GM18520 (cell line): ENCODE results near the gene KLF15.

ENCODE experiments used
- ATAC-seq: cut with Tn5 transposase; IDR thresholded peaks from one replicate; pipeline ENCODE4 v1.9.1; 2021; ENCODE audit not compliant: unreplicated experiment

The KLF15 gene

GRCh38 chr3:126357295-126358037 is at the start of gene KLF15:
TSS of gene KLF15 (minus strand) at chr3:126357408. CDS start at chr3:126352922, 4,486 bp downstream.
- ATAC-seq: peak; percentile 70

- ATAC-seq: no peak
Measured at GRCh38 chr3:126406389-126407296, 49.4 kb upstream of the KLF15 start.

- ATAC-seq: no peak
Measured at GRCh38 chr3:126402666-126403302, 45.6 kb upstream of the KLF15 start.

- no peak for ATAC-seq
Measured at GRCh38 chr3:126402178-126402577, 45.0 kb upstream of the KLF15 start.

GRCh38 chr3:126401611-126402160 is 44.5 kb upstream of the KLF15 start:
- no peak for ATAC-seq

- ATAC-seq: no peak
Measured at GRCh38 chr3:126399756-126400155, 42.5 kb upstream of the KLF15 start.

- ATAC-seq: no peak
Measured at GRCh38 chr3:126399351-126399735, 42.1 kb upstream of the KLF15 start.

GRCh38 chr3:126398423-126399350 is 41.5 kb upstream of the KLF15 start:
- ATAC-seq: no peak

- ATAC-seq: no peak
Measured at GRCh38 chr3:126397610-126398422, 40.6 kb upstream of the KLF15 start.

- no peak for ATAC-seq
Measured at GRCh38 chr3:126396536-126396935, 39.3 kb upstream of the KLF15 start.

- ATAC-seq: no peak
Measured at GRCh38 chr3:126395846-126396513, 38.8 kb upstream of the KLF15 start.

GRCh38 chr3:126394977-126395321 is 37.7 kb upstream of the KLF15 start:
- no peak for ATAC-seq

- ATAC-seq: no peak
Measured at GRCh38 chr3:126394179-126394976, 37.2 kb upstream of the KLF15 start, which contains the start of gene CFAP100. TSS of gene CFAP100 (plus strand) at chr3:126394909. CDS start at chr3:126396001, 1,092 bp downstream.

- ATAC-seq: no peak
Measured at GRCh38 chr3:126393563-126393962, 36.4 kb upstream of the KLF15 start.

- no peak for ATAC-seq
Measured at GRCh38 chr3:126392246-126392645, 35.0 kb upstream of the KLF15 start.

- no peak for ATAC-seq
Measured at GRCh38 chr3:126391631-126392030, 34.4 kb upstream of the KLF15 start.

GRCh38 chr3:126390751-126391150 is 33.5 kb upstream of the KLF15 start:
- no peak for ATAC-seq

GRCh38 chr3:126390201-126390600 is 33.0 kb upstream of the KLF15 start:
- no peak for ATAC-seq
